ENCODE data around the gene LCE3B. TPM values are rescaled to one million over a fixed set of nuclear protein-coding genes. Genes with fewer than 3 reads are reported as not detected.

Gene LCE3B, protein sequence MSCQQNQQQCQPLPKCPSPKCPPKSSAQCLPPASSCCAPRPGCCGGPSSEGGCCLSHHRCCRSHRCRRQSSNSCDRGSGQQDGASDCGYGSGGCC
- not detected for total RNA-seq

DNA sequence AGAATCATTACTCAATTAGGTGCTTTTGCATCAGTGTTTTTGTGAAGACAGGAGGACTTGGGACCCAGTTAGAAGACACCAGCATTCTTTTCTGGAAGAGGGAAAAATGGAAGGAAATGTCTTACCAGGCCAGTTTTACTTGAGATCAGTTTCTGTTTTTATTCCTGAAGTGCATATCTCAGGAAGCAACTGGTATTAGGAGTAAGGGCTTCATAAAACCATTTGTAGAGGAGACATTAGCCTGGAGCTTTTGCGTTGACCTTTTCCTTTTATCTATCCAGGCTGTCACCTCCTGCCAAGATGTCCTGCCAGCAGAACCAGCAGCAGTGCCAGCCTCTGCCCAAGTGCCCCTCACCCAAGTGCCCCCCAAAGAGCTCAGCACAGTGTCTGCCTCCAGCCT lies at the start of gene LCE3B:
Gene LCE3B (plus strand): TSS at position 301 of the 400 bp plus-strand sequence. CDS start 0 bp downstream, at position 301.
- TF ChIP-seq CTCF (IDR thresholded peaks at IDR 0.05; ENCODE audit: low read depth) = no peak

GRCh38 chr1:152565115-152565514 lies 48.5 kb upstream of the LCE3B start:
- no peak for TF ChIP-seq CTCF (IDR thresholded peaks at IDR 0.05; ENCODE audit: low read depth)

GRCh38 chr1:152565535-152566215 lies 47.9 kb upstream of the LCE3B start:
- TF ChIP-seq CTCF (IDR thresholded peaks at IDR 0.05; ENCODE audit: low read depth) = no peak

- TF ChIP-seq CTCF (IDR thresholded peaks at IDR 0.05; ENCODE audit: low read depth) = no peak
Observed at GRCh38 chr1:152566681-152567080, 46.9 kb upstream of the LCE3B start, which contains the start of gene LCE3E. Gene LCE3E, minus strand, starts transcription at chr1:152566780. Its CDS starts 572 bp downstream, at chr1:152566208.

- TF ChIP-seq CTCF (IDR thresholded peaks at IDR 0.05; ENCODE audit: low read depth) = no peak
Observed at GRCh38 chr1:152577168-152577567, 36.4 kb upstream of the LCE3B start.

GRCh38 chr1:152580433-152580832 lies 33.2 kb upstream of the LCE3B start, which contains the start of gene LCE3D:
Gene LCE3D, minus strand, starts transcription at chr1:152580516. Its CDS starts 580 bp downstream, at chr1:152579936.
- no peak for TF ChIP-seq CTCF (IDR thresholded peaks at IDR 0.05; ENCODE audit: low read depth)

- no peak for TF ChIP-seq CTCF (IDR thresholded peaks at IDR 0.05; ENCODE audit: low read depth)
Observed at GRCh38 chr1:152582647-152583046, 31.0 kb upstream of the LCE3B start.

Measured in subcutaneous adipose tissue (tissue), 4 donors.